ENCODE measurements around the gene SHD. TPM values are rescaled to one million over a fixed set of nuclear protein-coding genes. Genes with fewer than 3 reads are reported as not detected.
A peak's percentile ranks its signal among the peaks of the same experiment; 100 is the strongest.
"Not testable (repeated sequence)": the region's sequence is repeated elsewhere in the genome, so short reads cannot be mapped to it uniquely, and the experiment has no call there.

SHD gene
- total RNA-seq, 2 experiments from 2014 or later, result 0.14 to 0.64 TPM

GRCh38 chr19:4328243-4328990, 49.4 kb downstream of the SHD start:
- Histone ChIP-seq H3K9me3 (ENCODE audit: control insufficient read depth in 1 of 2, insufficient read depth in 1 of 2, low read length in 2 of 2) (peaks cover 0 to 8% of the 10 kb centered on the region in 2 experiments), H3K27ac (ENCODE audit: low read depth in 1 of 2, low read length in 2 of 2) (no peak overlapping the region), H3K27me3 (ENCODE audit: control insufficient read depth in 1 of 2, insufficient read depth in 2 of 2, low read length in 2 of 2) (no peaks in the 10 kb centered on the region), H3K4me1 (ENCODE audit: insufficient read depth, low read length) (peaks cover 31% of the 10 kb centered on the region), H3K36me3 (ENCODE audit: insufficient read depth, low read length) (no peaks in the 10 kb centered on the region), H3K4me3 (ENCODE audit: low read length) (peak overlapping the region; percentile 61)
- H3K36me3 Mint-ChIP-seq (ENCODE audit: low read depth), result peaks cover 4% of the 10 kb centered on the region
- intact Hi-C loops (cut with DNase I, micrococcal nuclease), result loop anchor here (1.0 to 5.0 kb wide), 4 partner anchors 14 to 144 kb away; partner anchors contain the start of genes HDGFL2 (in 1 of the 2), UBXN6 (in 1 of the 2) and YJU2 (in 1 of the 2)
- TF ChIP-seq, protein P1, sequence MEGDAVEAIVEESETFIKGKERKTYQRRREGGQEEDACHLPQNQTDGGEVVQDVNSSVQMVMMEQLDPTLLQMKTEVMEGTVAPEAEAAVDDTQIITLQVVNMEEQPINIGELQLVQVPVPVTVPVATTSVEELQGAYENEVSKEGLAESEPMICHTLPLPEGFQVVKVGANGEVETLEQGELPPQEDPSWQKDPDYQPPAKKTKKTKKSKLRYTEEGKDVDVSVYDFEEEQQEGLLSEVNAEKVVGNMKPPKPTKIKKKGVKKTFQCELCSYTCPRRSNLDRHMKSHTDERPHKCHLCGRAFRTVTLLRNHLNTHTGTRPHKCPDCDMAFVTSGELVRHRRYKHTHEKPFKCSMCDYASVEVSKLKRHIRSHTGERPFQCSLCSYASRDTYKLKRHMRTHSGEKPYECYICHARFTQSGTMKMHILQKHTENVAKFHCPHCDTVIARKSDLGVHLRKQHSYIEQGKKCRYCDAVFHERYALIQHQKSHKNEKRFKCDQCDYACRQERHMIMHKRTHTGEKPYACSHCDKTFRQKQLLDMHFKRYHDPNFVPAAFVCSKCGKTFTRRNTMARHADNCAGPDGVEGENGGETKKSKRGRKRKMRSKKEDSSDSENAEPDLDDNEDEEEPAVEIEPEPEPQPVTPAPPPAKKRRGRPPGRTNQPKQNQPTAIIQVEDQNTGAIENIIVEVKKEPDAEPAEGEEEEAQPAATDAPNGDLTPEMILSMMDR (IDR thresholded peaks at IDR 0.05), result no peak
- no peaks in the 10 kb centered on the region for H3K27me3 Mint-ChIP-seq
- no peaks in the 10 kb centered on the region for H3K9me3 Mint-ChIP-seq
- peak overlapping the region; percentile 86 for H3K27ac Mint-ChIP-seq
- ChIA-PET CTCF (interaction anchor here (0.8 to 1.3 kb wide), 2 partner anchors 42 to 72 kb away, joined by 3 to 5 read pairs; partner anchors contain the start of gene SH3GL1), POLR2A (interaction anchor here (0.6 to 1.3 kb wide), 9 partner anchors 10 to 262 kb away, joined by 3 to 43 read pairs (median 5); partner anchors contain the start of genes CHAF1A, FSD1, HDGFL2 and MPND)
- H3K4me3 Mint-ChIP-seq, result peak overlapping the region; percentile 90
- peak; percentile 83 for ATAC-seq (ENCODE audit: poor library complexity)
- DNase-seq, result peak; percentile 84 to 99 (median 96)
- peaks cover 25% of the 10 kb centered on the region for H3K4me1 Mint-ChIP-seq (ENCODE audit: low read depth)

- Mint-ChIP-seq H3K27ac (peak overlapping the region; percentile 86), H3K4me3 (peak overlapping the region; percentile 90), H3K4me1 (ENCODE audit: low read depth) (peaks cover 25% of the 10 kb centered on the region)
- H3K36me3 ChIP-seq (ENCODE audit: insufficient read depth, low read length); H3K27ac ChIP-seq (ENCODE audit: low read depth in 1 of 2, low read length in 2 of 2); H3K27me3 Mint-ChIP-seq; H3K9me3 ChIP-seq (ENCODE audit: control insufficient read depth in 1 of 2, insufficient read depth in 1 of 2, low read length in 2 of 2); H3K36me3 Mint-ChIP-seq (ENCODE audit: low read depth); ATAC-seq (ENCODE audit: poor library complexity); CTCF ChIA-PET; H3K9me3 Mint-ChIP-seq; H3K27me3 ChIP-seq (ENCODE audit: control insufficient read depth in 1 of 2, insufficient read depth in 2 of 2, low read length in 2 of 2): not testable (repeated sequence)
- intact Hi-C loops (cut with DNase I, micrococcal nuclease), result loop anchor here (1.0 to 5.0 kb wide), 4 partner anchors 13 to 143 kb away; partner anchors contain the start of genes HDGFL2 (in 1 of the 2), UBXN6 (in 1 of the 2) and YJU2 (in 1 of the 2)
- DNase-seq, result peak in 6 of 14 experiments; percentile 9 to 62 (median 28)
- Histone ChIP-seq H3K4me3 (ENCODE audit: low read length) (peak overlapping the region; percentile 61), H3K4me1 (ENCODE audit: insufficient read depth, low read length) (peaks cover 31% of the 10 kb centered on the region)
- POLR2A ChIA-PET, result interaction anchor here (2.1 kb wide), 1 partner anchor 14 kb away, joined by 12 read pairs; the partner anchor contains the start of gene MPND
Measured at GRCh38 chr19:4328991-4329681, 50.1 kb downstream of the SHD start.

DNA sequence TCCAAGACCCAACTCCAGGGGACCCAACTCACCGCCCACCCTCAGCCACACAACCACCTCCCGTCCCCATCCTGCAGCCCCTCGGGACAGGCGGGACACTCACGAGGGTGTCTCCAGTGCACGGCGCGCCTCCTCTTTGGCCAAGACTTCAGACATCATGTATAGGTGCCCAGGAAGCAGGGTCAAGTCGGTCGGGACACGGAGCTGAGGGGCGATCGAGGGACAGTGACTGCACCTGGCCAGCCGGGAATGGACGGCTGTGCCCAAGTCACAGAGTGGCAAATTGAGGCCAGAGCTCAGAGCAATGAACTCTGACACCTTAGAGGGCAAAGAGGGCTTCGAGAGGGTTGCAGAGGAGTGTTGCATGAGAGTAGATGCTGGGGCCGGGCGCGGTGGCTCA, 50.8 kb downstream of the SHD start:
- intact Hi-C loops (cut with DNase I, micrococcal nuclease), result loop anchor here in 1 of 2 experiments (5.0 kb wide), 3 partner anchors 83 to 142 kb away; partner anchors contain the start of genes HDGFL2, UBXN6 and YJU2
- ChIA-PET CTCF (no interaction called here), POLR2A (interaction anchor here (2.1 kb wide), 1 partner anchor 13 kb away, joined by 12 read pairs; the partner anchor contains the start of gene MPND)
- TF ChIP-seq, protein P1 (IDR thresholded peaks at IDR 0.05), result no peak
- Mint-ChIP-seq H3K4me3 (peak overlapping the region; percentile 34), H3K27me3 (no peaks in the 10 kb centered on the region), H3K36me3 (ENCODE audit: low read depth) (peaks cover 4% of the 10 kb centered on the region), H3K4me1 (ENCODE audit: low read depth) (peaks cover 25% of the 10 kb centered on the region), H3K9me3 (peaks cover under 1% of the 10 kb centered on the region), H3K27ac (peak overlapping the region; percentile 30)
- Histone ChIP-seq H3K27ac (ENCODE audit: low read depth in 1 of 2, low read length in 2 of 2) (no peak overlapping the region), H3K9me3 (ENCODE audit: control insufficient read depth in 1 of 2, insufficient read depth in 1 of 2, low read length in 2 of 2) (peaks cover 0 to 8% of the 10 kb centered on the region in 2 experiments), H3K27me3 (ENCODE audit: control insufficient read depth in 1 of 2, insufficient read depth in 2 of 2, low read length in 2 of 2) (no peaks in the 10 kb centered on the region), H3K4me3 (ENCODE audit: low read length) (no peak overlapping the region), H3K36me3 (ENCODE audit: insufficient read depth, low read length) (no peaks in the 10 kb centered on the region), H3K4me1 (ENCODE audit: insufficient read depth, low read length) (peaks cover 31% of the 10 kb centered on the region)
- ATAC-seq (ENCODE audit: poor library complexity), result no peak
- peak in 1 of 14 experiments; percentile 44 for DNase-seq

Data from CD4-positive, alpha-beta T cell (primary cell).